Neural progenitor cell (in vitro differentiated cells): ENCODE results near the gene EFNA3. TPM values are rescaled to one million over a fixed set of nuclear protein-coding genes. Genes with fewer than 3 reads are reported as not detected.
A peak's percentile ranks its signal among the peaks of the same experiment; 100 is the strongest.

Experiments
- DNase-seq: peaks from one replicate; pipeline ENCODE4 v3.0.0-alpha.2; 2016; ENCODE audit warnings: low spot score
- H2AFZ ChIP-seq: fragments of 200-600 bp; sonication (generic); replicated peaks from 2 replicates; pipeline ENCODE4 v1.6.1; 2016; ENCODE audit warnings: antibody characterized with exemption
- H3F3A ChIP-seq: fragments of 200-600 bp; sonication (generic); 2 replicates; pipeline ENCODE4 v1.6.1; 2016; ENCODE audit warnings: antibody characterized with exemption, low read depth
- H3K27ac ChIP-seq: fragments of 200-600 bp; sonication (generic); 2 replicates; pipeline ENCODE4 v1.5.1; 2016; ENCODE audit warnings: mild to moderate bottlenecking
- H3K27me3 ChIP-seq: fragments of 200-600 bp; sonication (generic); 2 replicates; pipeline ENCODE4 v1.6.1; 2016; ENCODE audit warnings: mild to moderate bottlenecking, moderate library complexity
- H3K36me3 ChIP-seq: fragments of 200-600 bp; sonication (generic); 2 replicates; pipeline ENCODE4 v1.5.1; 2016
- H3K4me1 ChIP-seq: fragments of 200-600 bp; sonication (generic); 2 replicates; pipeline ENCODE4 v1.6.1; 2016; ENCODE audit warnings: mixed run types
- H3K4me2 ChIP-seq: fragments of 200-600 bp; sonication (generic); 2 replicates; pipeline ENCODE4 v1.6.1; 2016
- H3K4me3 ChIP-seq: fragments of 200-600 bp; sonication (generic); 2 replicates; pipeline ENCODE4 v1.5.1; 2016
- H3K79me2 ChIP-seq: fragments of 200-600 bp; sonication (generic); 2 replicates; pipeline ENCODE4 v1.6.1; 2016; ENCODE audit warnings: low read depth
- H3K9ac ChIP-seq: fragments of 200-600 bp; sonication (generic); 2 replicates; pipeline ENCODE4 v1.6.1; 2016
- H3K9me3 ChIP-seq: fragments of 200-600 bp; sonication (generic); 2 replicates; pipeline ENCODE4 v1.5.1; 2016; ENCODE audit warnings: low read depth
- H4K20me1 ChIP-seq: fragments of 200-600 bp; sonication (generic); 2 replicates; pipeline ENCODE4 v1.6.1; 2016; ENCODE audit warnings: low read depth
- H3K27ac Mint-ChIP-seq: 3 replicates; pipeline ENCODE4 v1.8.0; 2021; ENCODE audit warnings: mixed read lengths
- H3K27me3 Mint-ChIP-seq: 2 replicates; pipeline ENCODE4 v1.8.0; 2022; ENCODE audit warnings: low read depth, mild to moderate bottlenecking, inconsistent platforms, moderate library complexity, mixed read lengths; ENCODE audit not compliant: insufficient read depth
- H3K36me3 Mint-ChIP-seq: 3 replicates; pipeline ENCODE4 v1.8.0; 2021; ENCODE audit warnings: mixed read lengths
- H3K4me1 Mint-ChIP-seq: 3 replicates; pipeline ENCODE4 v1.8.0; 2021; ENCODE audit warnings: mixed read lengths
- H3K4me3 Mint-ChIP-seq: 3 replicates; pipeline ENCODE4 v1.8.0; 2021; ENCODE audit warnings: mild to moderate bottlenecking, moderate library complexity, mixed read lengths
- H3K9me3 Mint-ChIP-seq: 3 replicates; pipeline ENCODE4 v1.8.0; 2020; ENCODE audit warnings: mixed read lengths
- CTCF ChIP-seq: fragments of 200-600 bp; sonication (generic); IDR thresholded peaks from 2 replicates; pipeline ENCODE4 v1.5.1; 2017; ENCODE audit warnings: antibody characterized with exemption, mild to moderate bottlenecking
- EZH2 ChIP-seq: fragments of 200-600 bp; sonication (generic); IDR thresholded peaks from 2 replicates; pipeline ENCODE4 v1.6.1; 2017; ENCODE audit warnings: antibody characterized with exemption, mild to moderate bottlenecking, moderate library complexity
- EZH2phosphoT487 ChIP-seq: fragments of 200-600 bp; sonication (generic); IDR thresholded peaks from 2 replicates; pipeline ENCODE4 v1.6.1; 2017; ENCODE audit warnings: antibody characterized with exemption
- total RNA-seq: library from RNA; depleted of rRNA; stranded (reverse); fragments of >200 nt; gene quantifications from 2 replicates; pipeline ENCODE4 v1.2.3, GENCODE V29; 2015; ENCODE audit warnings: low replicate concordance

Gene EFNA3
- total RNA-seq, 1 donor from 2014 or later, result 4.0 TPM

- H2AFZ ChIP-seq, result peak overlapping the region; percentile 80
- peaks cover 39% of the 10 kb centered on the region for H3F3A ChIP-seq
- Mint-ChIP-seq H3K9me3 (no peaks in the 10 kb centered on the region), H3K27ac (no peak overlapping the region), H3K4me1 (peaks cover 42% of the 10 kb centered on the region), H3K4me3 (peak overlapping the region; percentile 80), H3K36me3 (no peaks in the 10 kb centered on the region), H3K27me3 (peaks cover 56% of the 10 kb centered on the region)
- no peak overlapping the region for H3K9ac ChIP-seq
- H3K4me1 ChIP-seq, result peaks cover 59% of the 10 kb centered on the region
- DNase-seq, result peak; percentile 46
- H3K4me3 ChIP-seq, result peak overlapping the region; percentile 64
- H3K4me2 ChIP-seq, result peak overlapping the region; percentile 95
- no peaks in the 10 kb centered on the region for H3K36me3 ChIP-seq
- H3K27me3 ChIP-seq, result peaks cover 97% of the 10 kb centered on the region
- no peaks in the 10 kb centered on the region for H3K79me2 ChIP-seq
- peaks cover 13% of the 10 kb centered on the region for H4K20me1 ChIP-seq
- no peak overlapping the region for H3K27ac ChIP-seq
- no peaks in the 10 kb centered on the region for H3K9me3 ChIP-seq
- TF ChIP-seq CTCF (no peak), EZH2 (no peak), EZH2phosphoT487 (no peak)
Measured at GRCh38 chr1:155125511-155125945, 46.9 kb downstream of the EFNA3 start.

GRCh38 chr1:155125946-155126555, 47.4 kb downstream of the EFNA3 start:
- Histone ChIP-seq H3K9ac (no peak overlapping the region), H3K4me1 (peaks cover 59% of the 10 kb centered on the region), H3K4me2 (peak overlapping the region; percentile 95), H3K27ac (no peak overlapping the region), H3K4me3 (peak overlapping the region; percentile 64), H3F3A (peaks cover 39% of the 10 kb centered on the region), H3K27me3 (peaks cover 95% of the 10 kb centered on the region), H3K79me2 (no peaks in the 10 kb centered on the region), H3K36me3 (no peaks in the 10 kb centered on the region), H2AFZ (peak overlapping the region; percentile 80), H3K9me3 (no peaks in the 10 kb centered on the region), H4K20me1 (peaks cover 13% of the 10 kb centered on the region)
- DNase-seq, result peak; percentile 70
- Mint-ChIP-seq H3K9me3 (no peaks in the 10 kb centered on the region), H3K27me3 (peaks cover 59% of the 10 kb centered on the region), H3K4me3 (peak overlapping the region; percentile 90), H3K27ac (no peak overlapping the region), H3K4me1 (peaks cover 47% of the 10 kb centered on the region), H3K36me3 (no peaks in the 10 kb centered on the region)
- no peak for TF ChIP-seq CTCF
- TF ChIP-seq EZH2, result peak; percentile 43
- peak; percentile 50 for TF ChIP-seq EZH2phosphoT487

- Histone ChIP-seq H3K9me3 (no peaks in the 10 kb centered on the region), H3K4me1 (peaks cover 59% of the 10 kb centered on the region), H3K27ac (no peak overlapping the region), H3F3A (peaks cover 39% of the 10 kb centered on the region), H3K36me3 (no peaks in the 10 kb centered on the region), H4K20me1 (peaks cover 13% of the 10 kb centered on the region), H3K79me2 (no peaks in the 10 kb centered on the region), H3K27me3 (peaks cover 90% of the 10 kb centered on the region), H3K9ac (no peak overlapping the region), H3K4me2 (peak overlapping the region; percentile 95), H3K4me3 (peak overlapping the region; percentile 64), H2AFZ (peak overlapping the region; percentile 80)
- Mint-ChIP-seq H3K27ac (no peak overlapping the region), H3K9me3 (no peaks in the 10 kb centered on the region), H3K27me3 (peaks cover 56% of the 10 kb centered on the region), H3K4me3 (peak overlapping the region; percentile 90), H3K36me3 (no peaks in the 10 kb centered on the region), H3K4me1 (peaks cover 48% of the 10 kb centered on the region)
- peak; percentile 37 for TF ChIP-seq EZH2
- TF ChIP-seq CTCF, result no peak
- DNase-seq, result peak; percentile 63
Measured at GRCh38 chr1:155126556-155127104, 48.0 kb downstream of the EFNA3 start.
